GM12878 (cell line): ENCODE measurements around the gene FAM107A. TPM values are rescaled to one million over a fixed set of nuclear protein-coding genes. Genes with fewer than 3 reads are reported as not detected.

ENCODE experiments used
- ATAC-seq: fragments of 200-7000 bp; cut with Tn5 transposase; 3 replicates; pipeline ENCODE4 v1.9.1; 2020; ENCODE audit warnings: mild to moderate bottlenecking, moderate library complexity
- BruUV-seq: library from RNA; stranded (reverse); fragments of 400-500 nt; replicated peaks from 2 replicates; lab custom pipeline; 2021; lab: Mats Ljungman, UMichigan
- CTCF ChIA-PET: fragments of 300-600 bp; sonication (Branson Sonifier 250); formaldehyde crosslinking; extraction: SDS; loops from one replicate; lab custom pipeline; 2021; ENCODE audit warnings: inconsistent platforms; lab: Yijun Ruan, JAX
- POLR2A ChIA-PET: fragments of 350-600 bp; formaldehyde crosslinking; extraction: SDS; loops from one replicate; lab custom pipeline; 2021; ENCODE audit warnings: inconsistent platforms; lab: Charles Lee
- RAD21 ChIA-PET: fragments of 300-600 bp; sonication (Branson Sonifier 250); formaldehyde crosslinking; loops from one replicate; lab custom pipeline; 2023; ENCODE audit warnings: antibody characterized with exemption; ENCODE audit not compliant: unreplicated experiment; lab: Charles Lee
- SMC1A ChIA-PET: fragments of 300-600 bp; sonication (Branson Sonifier 250); formaldehyde crosslinking; loops from one replicate; lab custom pipeline; 2023; ENCODE audit not compliant: unreplicated experiment, uncharacterized antibody; lab: Charles Lee
- DNase-seq: peaks from one replicate; pipeline ENCODE4 v3.0.0-alpha.2; 2011; ENCODE audit warnings: low read depth, low spot score
- FAIRE-seq: peaks from 3 replicates; lab custom pipeline; 2011; peaks lifted over from hg19 to GRCh38; lab: Jason Lieb, UNC
- H2AFZ ChIP-seq: 2 replicates; pipeline ENCODE4 v1.6.0; 2011; ENCODE audit warnings: low read depth, low read length, control low read depth; ENCODE audit not compliant: control insufficient read depth
- H3K27ac ChIP-seq: 2 replicates; pipeline ENCODE4 v1.5.1; 2011; ENCODE audit warnings: control low read depth; ENCODE audit not compliant: control insufficient read depth, insufficient read depth
- H3K27me3 ChIP-seq, 2 experiments: replicated peaks in 1 of 2; 2 replicates each; pipeline versions ENCODE4 v1.6.0 to v1.6.1; 2011; ENCODE audit warnings: low read length in 1 of 2; ENCODE audit not compliant: control insufficient read depth in 2 of 2, insufficient read depth in 2 of 2
- H3K36me3 ChIP-seq, 2 experiments: 2 replicates each; pipeline ENCODE4 v1.5.1; 2011; ENCODE audit warnings: low read length in 1 of 2; ENCODE audit not compliant: control insufficient read depth in 2 of 2, insufficient read depth in 2 of 2
- H3K4me1 ChIP-seq: 2 replicates; pipeline ENCODE4 v1.6.1; 2011; ENCODE audit warnings: mild to moderate bottlenecking, low read length, moderate library complexity, mixed read lengths; ENCODE audit not compliant: control insufficient read depth, insufficient read depth
- H3K4me2 ChIP-seq: 2 replicates; pipeline ENCODE4 v1.6.0; 2011; ENCODE audit warnings: control low read depth; ENCODE audit not compliant: control insufficient read depth, insufficient read depth
- H3K4me3 ChIP-seq: fragments of 200-600 bp; sonication (generic); 2 replicates; pipeline ENCODE4 v1.5.1; 2016
- H3K79me2 ChIP-seq: 2 replicates; pipeline ENCODE4 v1.6.0; 2011; ENCODE audit warnings: low read length; ENCODE audit not compliant: control insufficient read depth, insufficient read depth
- H3K9ac ChIP-seq: 2 replicates; pipeline ENCODE4 v1.8.0; 2011; ENCODE audit warnings: low read length, control low read depth, mixed read lengths; ENCODE audit not compliant: control insufficient read depth, insufficient read depth
- H3K9me3 ChIP-seq: replicated peaks from 3 replicates; pipeline ENCODE4 v1.5.1; 2011; ENCODE audit warnings: mild to moderate bottlenecking, low read length; ENCODE audit not compliant: control insufficient read depth, insufficient read depth
- H4K20me1 ChIP-seq: 2 replicates; pipeline ENCODE4 v1.6.0; 2011; ENCODE audit not compliant: control insufficient read depth, insufficient read depth
- CBX5 ChIP-seq: sonication (generic); IDR thresholded peaks from 2 replicates; pipeline ENCODE4 v1.6.1; 2016; ENCODE audit warnings: low read depth, moderate library complexity, mild to moderate bottlenecking, inconsistent platforms
- CREM ChIP-seq: IDR thresholded peaks from 2 replicates; pipeline ENCODE4 v1.6.1; 2014; ENCODE audit warnings: antibody characterized with exemption, low read depth
- FOS ChIP-seq: IDR thresholded peaks from 3 replicates; pipeline ENCODE4 v1.6.1; 2011; ENCODE audit warnings: borderline replicate concordance; ENCODE audit not compliant: insufficient read length; ENCODE audit errors: extremely low read depth
- HDAC2 ChIP-seq: fragments of 200-600 bp; sonication (generic); IDR thresholded peaks from 2 replicates; pipeline ENCODE4 v1.6.1; 2017
- MTA2 ChIP-seq: fragments of 450-650 bp; IDR thresholded peaks from 2 replicates; pipeline ENCODE4 v1.6.1; 2016; ENCODE audit warnings: low read depth, mild to moderate bottlenecking, moderate library complexity
- NKRF ChIP-seq: fragments of 450-650 bp; conservative IDR thresholded peaks from 2 replicates; pipeline ENCODE4 v1.6.1; 2017; ENCODE audit warnings: mild to moderate bottlenecking, moderate library complexity
- PAX8 ChIP-seq: fragments of 450-650 bp; IDR thresholded peaks from 2 replicates; pipeline ENCODE4 v1.6.1; 2017; ENCODE audit warnings: mild to moderate bottlenecking, moderate library complexity
- PKNOX1 ChIP-seq: fragments of 450-650 bp; IDR thresholded peaks from 2 replicates; pipeline ENCODE4 v1.6.1; 2016; ENCODE audit warnings: mild to moderate bottlenecking
- POU2F2 ChIP-seq: IDR thresholded peaks from 3 replicates; pipeline ENCODE4 v1.6.1; 2011; ENCODE audit warnings: low read depth, mild to moderate bottlenecking, low read length, borderline replicate concordance
- SMC3 ChIP-seq: IDR thresholded peaks from 2 replicates; pipeline ENCODE4 v1.6.1; 2011; ENCODE audit warnings: low read length, improper control_type of control experiment, borderline replicate concordance
- STAT1 ChIP-seq: fragments of 450-650 bp; conservative IDR thresholded peaks from 2 replicates; pipeline ENCODE4 v1.6.1; 2014; ENCODE audit warnings: antibody characterized with exemption, mild to moderate bottlenecking
- TARDBP ChIP-seq: IDR thresholded peaks from 2 replicates; pipeline ENCODE4 v1.6.1; 2016; ENCODE audit warnings: borderline replicate concordance
- WRNIP1 ChIP-seq: IDR thresholded peaks from 2 replicates; pipeline ENCODE4 v1.6.1; 2011; ENCODE audit warnings: low read depth, low read length, improper control_type of control experiment, borderline replicate concordance
- WGBS: methylation state at CpG from one replicate; pipeline ENCODE4 v1.1.6; 2016; ENCODE audit warnings: low lambda C conversion rate; ENCODE audit not compliant: insufficient replicate concordance, insufficient coverage; ENCODE audit errors: missing lambda C conversion rate; 5-methylcytosine and 5-hydroxymethylcytosine counted together
- in situ Hi-C: fragments of 300-500 bp; cut with MboI; formaldehyde crosslinking; loops from 9 replicates; pipeline ENCODE4 v1.14.3; 2018; ENCODE audit warnings: mixed read lengths
- intact Hi-C: fragments of 100-400 bp; cut with micrococcal nuclease; formaldehyde crosslinking; loops from one replicate; pipeline ENCODE4 v1.14.2; 2022; ENCODE audit not compliant: unreplicated experiment
- polyA plus RNA-seq, 11 experiments: library from polyadenylated mRNA; depleted of rRNA in 4 of 11; unstranded in 6 of 11; stranded (reverse) in 5 of 11; fragments of >200 nt; fragmentation: Nextera tagmentation in 4 of 11; fragmentation: Illumina TruSeq in 1 of 11; extraction: Ambion mirVana in 4 of 11; extraction: Trizol in 1 of 11; gene quantifications; 1 replicate in 1 of 11; 2 replicates in 10 of 11; pipeline versions ENCODE4 v1.2.1 to v1.2.3, GENCODE V29; 2011 to 2016; ENCODE audit warnings: inconsistent platforms in 2 of 11, missing spikeins in 2 of 11, low read depth in 1 of 11
- total RNA-seq, 4 experiments: library from RNA; depleted of rRNA in 3 of 4; stranded (reverse); fragments of >200 nt in 3 of 4; fragmentation: Illumina TruSeq in 1 of 4; extraction: Trizol in 1 of 4; gene quantifications; 2 replicates each; pipeline versions ENCODE4 v1.2.1 to v1.2.3, GENCODE V29; 2013 to 2021

Gene FAM107A
- total and polyA plus RNA-seq, 10 of the 15 experiments (the other 5 are each of a cell fraction or from before 2014, with no cell fraction given): not detected

- TF ChIP-seq PKNOX1 (no peak), WRNIP1 (no peak)
Observed at GRCh38 chr3:58520403-58521335, 56.5 kb downstream of the FAM107A start (continued).

- BruUV-seq: no TSS peak
- CTCF ChIA-PET: interaction anchor here (1.0 to 1.6 kb wide), 4 partner anchors 26 to 220 kb away, joined by 3 to 9 read pairs (median 4); partner anchors contain the start of genes HTD2 and RPP14
Observed at GRCh38 chr3:58519668-58520402, 57.4 kb downstream of the FAM107A start.

More at GRCh38 chr3:58519668-58520402, 57.4 kb downstream of the FAM107A start:
- Histone ChIP-seq H4K20me1 (no peaks in the 10 kb centered on the region), H3K4me1 (no peaks in the 10 kb centered on the region), H3K4me3 (no peak overlapping the region), H2AFZ (no peak overlapping the region), H3K9ac (no peak overlapping the region), H3K27me3 (no peaks in the 10 kb centered on the region), H3K4me2 (no peak overlapping the region), H3K9me3 (no peaks in the 10 kb centered on the region), H3K36me3 (no peaks in the 10 kb centered on the region), H3K79me2 (no peaks in the 10 kb centered on the region), H3K27ac (no peak overlapping the region)
- POLR2A ChIA-PET: no interaction called here
- TF ChIP-seq POU2F2: no peak
- TF ChIP-seq PKNOX1: no peak
- TF ChIP-seq SMC3: no peak
- TF ChIP-seq FOS: no peak
- no peak for TF ChIP-seq MTA2
- no peak for TF ChIP-seq CREM
- no peak for TF ChIP-seq CBX5
- no peak for TF ChIP-seq HDAC2
- TF ChIP-seq STAT1: no peak
- TF ChIP-seq NKRF: no peak
- no peak for TF ChIP-seq PAX8
- TF ChIP-seq TARDBP: no peak
- no peak for DNase-seq
- SMC1A ChIA-PET: interaction anchor here (0.7 to 2.0 kb wide), 5 partner anchors 9 to 353 kb away, joined by 3 to 5 read pairs (median 3); no protein-coding TSS in a partner anchor
- WGBS: 56% methylated on average over 6 of the region's 6 CpGs
- intact Hi-C loops (no loop called here), in situ Hi-C loops (no loop called here)
- ATAC-seq: no peak
- RAD21 ChIA-PET: no interaction called here
- FAIRE-seq: no peak
